ENCODE results near the gene HYDIN.

Gene HYDIN

DNA sequence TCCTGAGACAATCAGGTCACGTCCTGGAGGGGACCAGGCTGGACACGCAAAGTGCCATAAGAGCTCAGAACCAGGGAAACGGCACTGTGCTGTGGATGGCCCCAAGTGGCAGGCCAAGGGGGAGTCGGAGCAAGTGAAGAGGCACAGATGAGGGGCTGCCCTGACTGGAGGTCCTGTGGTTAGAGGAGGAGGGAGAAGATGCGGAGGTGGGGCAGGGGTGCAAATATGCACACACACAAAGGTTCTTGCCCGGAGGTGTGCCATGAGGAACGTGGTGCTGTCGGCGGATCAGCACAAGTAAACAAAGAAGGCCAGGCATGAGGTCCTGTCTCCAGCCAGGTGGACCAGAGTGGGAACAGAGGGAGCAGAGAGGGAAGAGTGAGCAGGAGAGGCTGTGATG is 453.0 kb downstream of the HYDIN start:
- Histone ChIP-seq H3K36me3 (ENCODE audit: control insufficient read depth, insufficient read depth, low read length) (peaks cover 24% of the 10 kb centered on the region), H3K4me3 (ENCODE audit: low read depth, low read length) (no peak overlapping the region), H3K27me3 (ENCODE audit: control insufficient read depth, insufficient read depth, low read length) (no peaks in the 10 kb centered on the region)

DNA sequence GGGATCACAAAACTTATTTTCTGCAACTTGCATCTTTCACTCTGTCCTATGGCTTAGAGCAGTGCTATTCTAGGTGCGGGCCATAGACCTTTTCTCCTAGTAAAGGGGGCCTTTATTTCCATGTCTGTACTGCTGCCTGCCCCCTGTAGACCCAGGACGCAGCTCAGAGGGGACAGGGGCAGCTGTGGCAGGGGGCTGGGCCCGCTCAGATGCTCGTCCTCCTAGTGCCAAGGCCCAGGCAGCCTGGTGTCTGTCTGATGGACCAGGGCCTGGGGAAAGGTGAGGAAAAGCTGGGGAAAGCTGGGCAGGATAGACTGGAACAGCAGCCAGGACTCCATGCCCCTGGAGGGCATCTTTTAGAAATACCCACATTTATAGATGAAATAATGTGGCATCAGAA is 455.1 kb downstream of the HYDIN start:
- no peaks in the 10 kb centered on the region for H3K9me3 ChIP-seq (ENCODE audit: control insufficient read depth, insufficient read depth, low read length)
- H3K36me3 ChIP-seq (ENCODE audit: control insufficient read depth, insufficient read depth, low read length) = peaks cover 16% of the 10 kb centered on the region
- H3K4me1 ChIP-seq (ENCODE audit: control insufficient read depth, insufficient read depth, low read length) = no peaks in the 10 kb centered on the region
- no peaks in the 10 kb centered on the region for H3K27me3 ChIP-seq (ENCODE audit: control insufficient read depth, insufficient read depth, low read length)
- no peak overlapping the region for H3K9ac ChIP-seq (ENCODE audit: low read depth, low read length)
- H3K4me3 ChIP-seq (ENCODE audit: low read depth, low read length) = no peak overlapping the region

More for the DNA sequence above, 453.0 kb downstream of the HYDIN start:
- no peak overlapping the region for H3K9ac ChIP-seq (ENCODE audit: low read depth, low read length)
- no peaks in the 10 kb centered on the region for H3K9me3 ChIP-seq (ENCODE audit: control insufficient read depth, insufficient read depth, low read length)
- no peaks in the 10 kb centered on the region for H3K4me1 ChIP-seq (ENCODE audit: control insufficient read depth, insufficient read depth, low read length)

DNA sequence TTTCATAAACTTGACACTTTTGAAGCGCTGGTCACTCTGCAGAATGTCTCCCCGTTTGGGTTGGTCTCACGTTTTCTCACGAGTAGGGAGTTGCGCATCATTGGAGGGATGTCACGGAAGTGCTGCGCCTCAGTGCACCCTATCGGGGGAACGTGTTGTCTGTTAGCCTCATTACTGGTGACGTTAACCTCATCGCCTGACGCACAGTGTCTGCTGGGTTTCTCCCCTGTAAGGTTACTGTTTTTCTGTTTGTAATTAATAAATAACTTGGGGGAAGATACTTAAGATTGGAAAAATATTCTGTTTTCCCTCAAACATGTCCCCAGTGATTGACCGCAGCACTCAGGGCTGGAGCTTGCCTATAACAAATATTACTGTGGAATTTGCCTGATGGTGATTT is 456.3 kb downstream of the HYDIN start:
- Histone ChIP-seq H3K36me3 (ENCODE audit: control insufficient read depth, insufficient read depth, low read length) (peaks cover 17% of the 10 kb centered on the region), H3K9ac (ENCODE audit: low read depth, low read length) (no peak overlapping the region), H3K4me1 (ENCODE audit: control insufficient read depth, insufficient read depth, low read length) (no peaks in the 10 kb centered on the region), H3K9me3 (ENCODE audit: control insufficient read depth, insufficient read depth, low read length) (no peaks in the 10 kb centered on the region), H3K27me3 (ENCODE audit: control insufficient read depth, insufficient read depth, low read length) (no peaks in the 10 kb centered on the region), H3K4me3 (ENCODE audit: low read depth, low read length) (no peak overlapping the region)

DNA sequence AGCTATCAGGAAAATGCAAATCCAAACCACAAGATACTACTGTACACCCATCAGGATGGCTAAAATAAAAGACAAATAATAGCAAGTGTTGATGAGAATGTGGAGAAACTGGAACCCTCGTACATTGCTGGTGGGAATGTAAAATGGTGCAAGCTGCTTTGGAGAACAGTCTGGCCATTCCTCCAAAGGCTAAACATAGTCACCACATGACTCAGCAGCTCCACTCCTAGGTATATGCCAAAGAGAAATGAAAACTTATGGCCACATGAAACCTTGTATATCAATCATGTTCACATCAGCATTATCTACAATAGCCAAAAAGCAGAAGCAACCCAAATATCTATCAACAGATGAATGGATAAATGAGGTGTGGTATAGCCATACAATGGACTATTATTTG is 458.0 kb downstream of the HYDIN start:
- Histone ChIP-seq H3K9me3 (ENCODE audit: control insufficient read depth, insufficient read depth, low read length) (no peaks in the 10 kb centered on the region), H3K4me3 (ENCODE audit: low read depth, low read length) (no peak overlapping the region), H3K4me1 (ENCODE audit: control insufficient read depth, insufficient read depth, low read length) (no peaks in the 10 kb centered on the region), H3K27me3 (ENCODE audit: control insufficient read depth, insufficient read depth, low read length) (no peaks in the 10 kb centered on the region), H3K9ac (ENCODE audit: low read depth, low read length) (no peak overlapping the region), H3K36me3 (ENCODE audit: control insufficient read depth, insufficient read depth, low read length) (peaks cover 17% of the 10 kb centered on the region)

DNA sequence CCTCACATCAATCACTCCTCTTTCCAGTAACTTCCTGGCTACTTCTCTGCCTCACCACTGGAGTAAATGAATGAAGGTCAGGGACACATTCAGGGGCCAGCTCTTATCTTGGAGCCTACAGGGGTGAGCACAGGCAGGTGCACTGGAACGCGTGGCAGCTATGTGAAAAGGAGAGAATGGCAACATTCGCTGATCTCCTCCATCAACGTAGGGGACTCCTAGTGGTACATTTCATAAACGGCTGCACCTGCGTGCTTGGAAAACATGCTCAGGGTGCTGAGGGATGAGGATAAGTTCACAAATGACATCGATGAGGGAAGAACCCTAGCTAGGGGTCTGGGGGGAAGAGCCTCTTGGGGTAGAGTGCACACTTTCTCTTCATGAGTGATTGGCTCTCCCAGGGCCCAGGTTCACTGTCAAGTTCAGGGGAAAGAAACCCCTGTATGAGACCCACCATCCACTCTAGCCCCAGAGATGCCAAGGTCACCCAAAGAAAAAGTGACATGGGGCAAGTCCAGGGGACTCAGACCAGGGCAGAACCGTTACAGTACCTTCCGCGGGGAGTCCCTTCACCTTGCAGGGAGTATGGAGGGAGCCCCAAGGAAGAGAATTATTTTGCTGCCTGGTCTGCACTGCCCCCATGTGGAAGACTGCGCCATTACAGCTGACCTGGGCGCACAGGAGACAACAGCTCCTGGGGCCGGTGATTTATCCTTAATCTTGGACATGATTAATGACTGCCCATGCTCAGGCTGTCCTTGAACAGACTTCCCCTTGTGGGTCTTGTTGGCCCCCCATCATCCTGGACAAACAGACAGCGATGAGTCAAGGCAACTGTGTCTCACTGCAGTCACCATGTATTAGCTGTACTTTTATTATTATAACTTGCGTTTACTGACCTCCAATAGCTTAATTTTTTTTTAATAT is 459.6 kb downstream of the HYDIN start:
- Histone ChIP-seq H3K4me3 (ENCODE audit: low read depth, low read length) (no peak overlapping the region), H3K9me3 (ENCODE audit: control insufficient read depth, insufficient read depth, low read length) (no peaks in the 10 kb centered on the region), H3K27me3 (ENCODE audit: control insufficient read depth, insufficient read depth, low read length) (no peaks in the 10 kb centered on the region), H3K9ac (ENCODE audit: low read depth, low read length) (no peak overlapping the region), H3K36me3 (ENCODE audit: control insufficient read depth, insufficient read depth, low read length) (peaks cover 21% of the 10 kb centered on the region), H3K4me1 (ENCODE audit: control insufficient read depth, insufficient read depth, low read length) (no peaks in the 10 kb centered on the region)

DNA sequence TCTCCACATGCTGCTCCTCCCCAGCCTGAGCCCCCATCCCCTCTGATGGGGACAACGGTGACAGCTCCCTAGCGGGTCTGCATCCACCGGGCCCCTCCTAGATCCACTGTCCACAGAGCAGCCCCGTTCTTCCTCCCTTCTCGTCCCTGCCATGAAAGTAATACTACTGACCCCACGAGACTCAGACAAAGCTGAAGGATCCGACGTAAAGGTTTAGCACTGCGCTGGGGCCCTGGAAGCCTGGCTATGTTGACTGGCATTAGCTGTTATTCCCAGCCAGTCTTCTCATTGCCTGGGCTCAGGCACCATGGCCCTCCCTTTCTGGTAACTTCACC is 460.3 kb downstream of the HYDIN start:
- no peak overlapping the region for H3K4me3 ChIP-seq (ENCODE audit: low read depth, low read length)
- H3K9ac ChIP-seq (ENCODE audit: low read depth, low read length) = no peak overlapping the region
- peaks cover 21% of the 10 kb centered on the region for H3K36me3 ChIP-seq (ENCODE audit: control insufficient read depth, insufficient read depth, low read length)
- no peaks in the 10 kb centered on the region for H3K4me1 ChIP-seq (ENCODE audit: control insufficient read depth, insufficient read depth, low read length)
- no peaks in the 10 kb centered on the region for H3K27me3 ChIP-seq (ENCODE audit: control insufficient read depth, insufficient read depth, low read length)
- H3K9me3 ChIP-seq (ENCODE audit: control insufficient read depth, insufficient read depth, low read length) = no peaks in the 10 kb centered on the region

DNA sequence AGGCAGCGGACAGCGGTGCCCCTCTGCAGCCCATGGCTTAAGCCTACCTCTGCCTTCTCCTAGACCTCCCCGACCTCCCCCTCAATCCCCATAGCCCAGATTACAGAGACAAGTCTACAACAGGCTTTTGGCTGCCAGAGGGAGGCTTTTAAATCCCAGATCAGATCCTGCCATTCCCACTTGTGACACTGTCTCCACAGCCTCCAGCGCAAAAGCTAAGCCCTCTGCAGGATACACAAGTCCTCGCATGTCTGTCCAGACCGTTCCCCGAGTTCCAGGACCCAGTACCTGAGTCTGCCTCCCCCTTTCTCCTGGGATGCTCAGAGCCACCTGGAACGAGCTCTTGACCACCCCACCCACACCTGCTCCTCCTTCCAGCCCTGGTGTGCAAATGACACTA is 460.8 kb downstream of the HYDIN start:
- Histone ChIP-seq H3K9ac (ENCODE audit: low read depth, low read length) (no peak overlapping the region), H3K36me3 (ENCODE audit: control insufficient read depth, insufficient read depth, low read length) (peaks cover 21% of the 10 kb centered on the region), H3K27me3 (ENCODE audit: control insufficient read depth, insufficient read depth, low read length) (no peaks in the 10 kb centered on the region)

DNA sequence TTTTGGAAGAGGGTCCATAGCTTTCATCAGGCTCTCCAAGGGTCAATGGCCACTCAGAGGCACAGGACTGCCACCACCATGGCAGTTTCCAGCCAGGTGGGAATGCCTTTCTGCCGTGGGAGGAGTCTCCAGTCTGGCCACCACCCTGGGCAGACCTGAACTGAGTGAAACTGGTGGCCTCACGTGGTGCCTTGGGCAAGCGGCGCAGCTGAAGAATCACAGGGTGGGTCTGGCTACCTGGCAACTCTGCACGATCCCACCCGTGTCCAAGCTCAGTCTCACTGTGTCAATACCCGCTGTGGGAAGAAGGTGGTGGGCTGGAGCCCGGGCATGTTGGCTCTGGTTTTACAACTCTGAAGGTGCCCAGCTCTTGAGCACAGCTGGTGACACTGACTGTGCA is 461.4 kb downstream of the HYDIN start:
- H3K9me3 ChIP-seq (ENCODE audit: control insufficient read depth, insufficient read depth, low read length) = no peaks in the 10 kb centered on the region
- H3K4me3 ChIP-seq (ENCODE audit: low read depth, low read length) = no peak overlapping the region
- no peaks in the 10 kb centered on the region for H3K4me1 ChIP-seq (ENCODE audit: control insufficient read depth, insufficient read depth, low read length)
- peaks cover 21% of the 10 kb centered on the region for H3K36me3 ChIP-seq (ENCODE audit: control insufficient read depth, insufficient read depth, low read length)
- no peaks in the 10 kb centered on the region for H3K27me3 ChIP-seq (ENCODE audit: control insufficient read depth, insufficient read depth, low read length)
- no peak overlapping the region for H3K9ac ChIP-seq (ENCODE audit: low read depth, low read length)

More for the DNA sequence above, 460.8 kb downstream of the HYDIN start:
- H3K4me1 ChIP-seq (ENCODE audit: control insufficient read depth, insufficient read depth, low read length) = no peaks in the 10 kb centered on the region
- H3K9me3 ChIP-seq (ENCODE audit: control insufficient read depth, insufficient read depth, low read length) = no peaks in the 10 kb centered on the region
- H3K4me3 ChIP-seq (ENCODE audit: low read depth, low read length) = no peak overlapping the region

DNA sequence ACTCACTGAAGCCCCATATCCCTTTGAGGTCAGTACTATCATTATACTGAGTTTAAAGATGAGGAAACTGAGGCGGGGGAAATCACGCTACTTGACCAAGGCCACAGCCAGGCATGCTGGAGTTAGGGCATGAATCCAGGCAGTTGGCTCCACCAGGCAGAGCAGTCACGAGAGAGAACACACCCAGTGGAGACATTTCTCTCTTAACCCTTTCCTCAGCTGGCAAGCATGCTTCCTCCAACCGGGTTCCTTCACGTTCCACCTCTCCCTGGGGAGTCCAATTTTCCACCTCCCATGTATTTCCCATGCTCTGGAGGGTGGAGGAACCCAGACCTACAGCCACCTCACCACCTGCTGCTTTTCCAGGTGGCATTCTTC is 462.3 kb downstream of the HYDIN start:
- no peak overlapping the region for H3K4me3 ChIP-seq (ENCODE audit: low read depth, low read length)
- H3K4me1 ChIP-seq (ENCODE audit: control insufficient read depth, insufficient read depth, low read length) = no peaks in the 10 kb centered on the region
- no peaks in the 10 kb centered on the region for H3K9me3 ChIP-seq (ENCODE audit: control insufficient read depth, insufficient read depth, low read length)
- H3K9ac ChIP-seq (ENCODE audit: low read depth, low read length) = no peak overlapping the region
- H3K27me3 ChIP-seq (ENCODE audit: control insufficient read depth, insufficient read depth, low read length) = no peaks in the 10 kb centered on the region
- H3K36me3 ChIP-seq (ENCODE audit: control insufficient read depth, insufficient read depth, low read length) = peaks cover 21% of the 10 kb centered on the region

DNA sequence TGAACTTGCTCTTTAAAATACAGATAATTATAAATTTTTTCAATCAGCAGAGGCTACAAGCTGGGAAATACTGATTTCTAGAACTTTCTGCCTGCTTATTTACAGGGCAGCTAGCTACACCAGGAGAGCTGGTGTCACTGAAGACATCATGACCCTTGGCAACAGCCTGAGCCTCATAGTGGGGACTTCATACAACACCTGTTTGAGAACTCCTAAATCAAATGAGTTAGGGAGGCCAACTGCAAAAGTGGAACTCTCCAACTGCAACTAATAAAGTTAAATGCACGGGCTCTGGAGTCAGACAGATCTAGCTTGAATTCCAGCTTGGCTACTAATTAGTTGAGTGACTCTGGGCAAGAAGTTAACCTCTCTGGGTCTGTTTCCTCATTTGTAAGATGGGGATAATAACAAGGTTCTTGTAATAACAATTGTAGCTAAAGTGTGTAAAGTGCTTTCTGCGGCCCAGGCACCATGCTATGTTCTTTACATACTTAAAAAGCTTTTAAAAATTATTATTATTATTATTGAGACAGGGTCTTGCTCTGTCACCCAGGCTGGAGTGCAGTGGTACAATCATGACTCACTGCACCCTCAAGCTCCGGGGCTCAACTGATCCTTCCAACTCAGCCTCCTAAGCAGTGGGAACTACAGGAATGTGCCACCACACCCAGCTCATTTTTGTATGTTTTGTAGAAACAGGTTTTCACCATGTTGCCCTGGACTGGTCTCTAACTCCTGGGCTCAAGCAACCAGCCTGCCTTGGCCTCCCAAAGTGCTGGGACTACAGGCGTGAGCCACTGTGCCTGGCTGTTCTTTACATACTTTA is 462.9 kb downstream of the HYDIN start:
- Histone ChIP-seq H3K9ac (ENCODE audit: low read depth, low read length) (no peak overlapping the region), H3K9me3 (ENCODE audit: control insufficient read depth, insufficient read depth, low read length) (no peaks in the 10 kb centered on the region), H3K4me3 (ENCODE audit: low read depth, low read length) (no peak overlapping the region), H3K36me3 (ENCODE audit: control insufficient read depth, insufficient read depth, low read length) (peaks cover 25% of the 10 kb centered on the region), H3K27me3 (ENCODE audit: control insufficient read depth, insufficient read depth, low read length) (no peaks in the 10 kb centered on the region), H3K4me1 (ENCODE audit: control insufficient read depth, insufficient read depth, low read length) (no peaks in the 10 kb centered on the region)

DNA sequence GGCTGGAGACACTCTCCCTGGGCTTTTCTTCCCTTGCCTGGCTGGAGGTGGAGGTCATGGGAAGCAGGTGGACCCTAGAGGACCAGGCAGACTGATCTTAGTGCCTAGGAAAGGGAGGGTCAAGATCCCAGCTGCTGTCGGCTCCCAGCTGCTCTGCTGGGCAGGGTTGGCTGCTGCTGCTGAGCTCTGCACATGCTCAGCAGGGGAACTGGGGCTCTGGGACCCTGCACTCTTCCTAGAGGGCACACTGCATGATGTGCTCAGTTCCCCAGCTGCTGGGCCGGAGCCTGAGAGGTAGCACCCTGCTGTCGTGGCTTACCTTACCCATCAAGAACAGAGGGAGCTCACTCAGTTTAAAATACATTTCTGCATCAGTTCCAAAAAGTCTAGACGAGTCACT is 463.9 kb downstream of the HYDIN start:
- H3K4me1 ChIP-seq (ENCODE audit: control insufficient read depth, insufficient read depth, low read length) = no peaks in the 10 kb centered on the region
- H3K9ac ChIP-seq (ENCODE audit: low read depth, low read length) = no peak overlapping the region
- H3K27me3 ChIP-seq (ENCODE audit: control insufficient read depth, insufficient read depth, low read length) = no peaks in the 10 kb centered on the region
- H3K9me3 ChIP-seq (ENCODE audit: control insufficient read depth, insufficient read depth, low read length) = no peaks in the 10 kb centered on the region
- H3K4me3 ChIP-seq (ENCODE audit: low read depth, low read length) = no peak overlapping the region
- peaks cover 30% of the 10 kb centered on the region for H3K36me3 ChIP-seq (ENCODE audit: control insufficient read depth, insufficient read depth, low read length)

DNA sequence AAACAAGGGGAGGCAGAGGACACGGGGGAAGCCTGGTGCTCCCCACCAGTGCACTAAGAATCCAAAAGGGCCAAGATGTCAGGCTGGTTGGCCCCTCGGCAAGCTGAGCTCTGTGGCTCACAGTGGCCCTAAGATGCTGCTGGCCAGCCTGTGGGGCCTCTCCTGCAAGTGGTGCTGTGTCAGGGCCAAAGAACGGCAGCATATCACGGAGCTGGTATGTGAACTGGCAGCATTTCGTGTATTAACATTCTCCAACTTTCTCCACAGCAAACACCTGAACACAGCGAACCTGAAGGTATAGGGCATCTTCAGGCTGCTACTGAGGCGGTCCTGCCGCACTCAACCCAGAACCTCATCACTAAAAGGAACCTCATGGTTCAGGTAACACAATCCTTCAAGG is 464.3 kb downstream of the HYDIN start:
- Histone ChIP-seq H3K9ac (ENCODE audit: low read depth, low read length) (no peak overlapping the region), H3K4me3 (ENCODE audit: low read depth, low read length) (no peak overlapping the region), H3K9me3 (ENCODE audit: control insufficient read depth, insufficient read depth, low read length) (no peaks in the 10 kb centered on the region), H3K36me3 (ENCODE audit: control insufficient read depth, insufficient read depth, low read length) (peaks cover 34% of the 10 kb centered on the region), H3K4me1 (ENCODE audit: control insufficient read depth, insufficient read depth, low read length) (no peaks in the 10 kb centered on the region), H3K27me3 (ENCODE audit: control insufficient read depth, insufficient read depth, low read length) (no peaks in the 10 kb centered on the region)

All from iPS-15b (cell line).